K562 (cell line): ENCODE measurements around the gene LIPE. TPM values are rescaled to one million over a fixed set of nuclear protein-coding genes. Genes with fewer than 3 reads are reported as not detected.
A peak's percentile ranks its signal among the peaks of the same experiment; 100 is the strongest.

Source experiments
- FOXA1 ChIP-seq: fragments of 450-650 bp; IDR thresholded peaks from 2 replicates; pipeline ENCODE4 v1.6.1; 2016; ENCODE audit warnings: mild to moderate bottlenecking, borderline replicate concordance
- MEF2A ChIP-seq: IDR thresholded peaks from 2 replicates; pipeline ENCODE4 v1.6.1; 2011; ENCODE audit warnings: low read depth, mild to moderate bottlenecking, low read length, moderate library complexity; ENCODE audit not compliant: control insufficient read depth
- NFYB ChIP-seq: IDR thresholded peaks from 2 replicates; pipeline ENCODE4 v1.6.1; 2011; ENCODE audit warnings: mild to moderate bottlenecking, moderate library complexity; ENCODE audit not compliant: insufficient read length; ENCODE audit errors: extremely low read depth
- PHF21A ChIP-seq: fragments of 450-650 bp; IDR thresholded peaks from 2 replicates; pipeline ENCODE4 v1.6.1; 2017; ENCODE audit warnings: low read depth, borderline replicate concordance
- RBM15 ChIP-seq: fragments of 200-400 bp; formaldehyde crosslinking; IDR thresholded peaks from 2 replicates; pipeline ENCODE4 v1.6.1; 2018; ENCODE audit warnings: mild to moderate bottlenecking, low read length, moderate library complexity; ENCODE audit not compliant: insufficient read depth
- RFX5 ChIP-seq: IDR thresholded peaks from 2 replicates; pipeline ENCODE4 v1.6.1; 2011; ENCODE audit warnings: low read depth, mild to moderate bottlenecking, improper control_type of control experiment, low read length
- SMAD1 ChIP-seq: fragments of 150-350 bp; IDR thresholded peaks from 2 replicates; pipeline ENCODE4 v1.6.1; 2014; ENCODE audit warnings: low read length, low read depth; ENCODE audit not compliant: partially characterized antibody
- SREBF2 ChIP-seq: sonication (generic); formaldehyde crosslinking; IDR thresholded peaks from 2 replicates; pipeline ENCODE4 v1.4.0; 2020; ENCODE audit warnings: mild to moderate bottlenecking, missing genetic modification reagents
- TCF7 ChIP-seq: sonication (generic); IDR thresholded peaks from 2 replicates; pipeline ENCODE4 v1.6.1; 2016; ENCODE audit warnings: antibody characterized with exemption, borderline replicate concordance
- ZNF217 ChIP-seq: sonication (generic); formaldehyde crosslinking; IDR thresholded peaks from 2 replicates; pipeline ENCODE4 v1.8.0; 2022; ENCODE audit warnings: mild to moderate bottlenecking, missing genetic modification reagents
- ZNF224 ChIP-seq: sonication (generic); formaldehyde crosslinking; IDR thresholded peaks from 2 replicates; pipeline ENCODE4 v1.8.0; 2022; ENCODE audit warnings: mild to moderate bottlenecking, missing genetic modification reagents
- ZNF785 ChIP-seq: fragments of 250-450 bp; sonication (Bioruptor Pico); IDR thresholded peaks from 2 replicates; pipeline ENCODE4 v1.4.0; 2020; ENCODE audit warnings: mild to moderate bottlenecking
- ZNF79 ChIP-seq: fragments of 250-450 bp; sonication (Bioruptor Pico); IDR thresholded peaks from 2 replicates; pipeline ENCODE4 v1.4.0; 2020; ENCODE audit warnings: low read depth, mild to moderate bottlenecking, moderate library complexity
- polyA plus RNA-seq, 8 experiments: library from polyadenylated mRNA; depleted of rRNA in 4 of 8; stranded (reverse) in 5 of 8; unstranded in 3 of 8; fragments of >200 nt; fragmentation: Nextera tagmentation in 2 of 8; fragmentation: Illumina TruSeq in 1 of 8; extraction: Ambion mirVana in 2 of 8; extraction: Trizol in 1 of 8; gene quantifications; 2 replicates each; pipeline versions ENCODE4 v1.2.1 to v1.2.3, GENCODE V29; 2011 to 2014; ENCODE audit warnings: inconsistent platforms in 1 of 8, missing spikeins in 1 of 8
- total RNA-seq, 7 experiments: library from RNA; depleted of rRNA in 6 of 7; stranded (reverse); fragments of >200 nt in 6 of 7; fragmentation: Illumina TruSeq in 2 of 7; extraction: Trizol in 2 of 7; gene quantifications; 2 replicates each; pipeline versions ENCODE4 v1.2.1 to v1.2.3, GENCODE V29; 2011 to 2021; ENCODE audit warnings: low replicate concordance in 1 of 7
- TF ChIP-seq, protein P1 (sequence below): fragments of 450-650 bp; IDR thresholded peaks from 2 replicates; pipeline ENCODE4 v1.6.1; 2016; ENCODE audit warnings: low read depth
- TF ChIP-seq, protein P2 (sequence below): fragments of 250-450 bp; sonication (Bioruptor Pico); IDR thresholded peaks from 2 replicates; pipeline ENCODE4 v1.8.0; 2022; ENCODE audit warnings: inconsistent platforms, mild to moderate bottlenecking, moderate library complexity, borderline replicate concordance
- TF ChIP-seq, protein P3 (sequence below), 2 experiments: fragments of 450-650 bp in 1 of 2; sonication (generic) in 1 of 2; formaldehyde crosslinking in 1 of 2; IDR thresholded peaks in 1 of 2; conservative IDR thresholded peaks in 1 of 2; 2 replicates each; pipeline versions ENCODE4 v1.6.1 to v1.8.1; 2016 to 2023; ENCODE audit warnings: mild to moderate bottlenecking in 2 of 2, moderate library complexity in 2 of 2, inconsistent platforms in 1 of 2, missing genetic modification reagents in 1 of 2

Gene LIPE
- total and polyA plus RNA-seq, 9 of the 15 experiments (the other 6 are each of a cell fraction or from before 2014, with no cell fraction given) = 0.22 TPM; not detected in 8

DNA sequence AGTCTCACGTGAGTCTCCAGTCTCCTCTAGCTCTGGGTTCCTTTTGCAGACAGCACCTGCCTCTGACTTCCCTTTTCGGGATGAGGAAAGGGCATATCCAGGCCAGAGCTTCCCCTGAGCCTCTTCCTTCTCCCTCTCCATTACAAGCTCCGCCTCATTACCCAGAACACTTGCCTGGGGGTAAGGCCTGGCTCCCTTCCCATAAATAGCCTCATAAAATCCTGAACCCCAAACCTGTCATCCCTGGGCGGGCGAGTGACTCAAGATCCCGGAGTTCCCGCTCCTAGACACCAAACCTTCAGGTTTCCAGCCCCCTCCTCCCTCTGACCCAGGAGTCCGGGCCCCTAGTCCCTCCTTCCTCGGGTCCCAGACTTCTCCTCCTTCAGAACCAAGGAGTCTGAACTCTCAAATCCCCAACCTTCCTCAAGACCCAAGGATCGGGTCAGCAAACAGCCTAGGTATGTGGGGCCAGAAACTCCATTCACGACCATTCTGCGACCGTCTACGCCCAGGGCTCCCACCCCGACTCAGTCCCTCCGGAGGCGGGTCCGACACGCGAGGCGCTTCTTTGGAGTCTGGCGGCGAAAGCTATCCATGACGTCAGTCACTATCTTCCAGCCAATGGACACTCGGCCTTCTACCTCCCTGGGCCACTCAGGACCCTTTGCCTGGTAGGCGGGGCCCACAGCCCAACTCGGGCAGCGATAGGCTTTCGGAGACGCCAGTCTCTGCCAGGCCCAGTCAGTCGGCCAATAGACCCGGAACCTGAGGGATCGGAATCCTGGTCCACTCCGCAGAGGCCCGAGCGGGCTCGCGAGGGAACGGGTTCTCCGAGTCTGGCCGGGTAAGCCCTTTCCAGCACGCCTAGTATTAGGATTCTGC is 30.6 kb downstream of the LIPE start (continued):
- TF ChIP-seq, protein P1, sequence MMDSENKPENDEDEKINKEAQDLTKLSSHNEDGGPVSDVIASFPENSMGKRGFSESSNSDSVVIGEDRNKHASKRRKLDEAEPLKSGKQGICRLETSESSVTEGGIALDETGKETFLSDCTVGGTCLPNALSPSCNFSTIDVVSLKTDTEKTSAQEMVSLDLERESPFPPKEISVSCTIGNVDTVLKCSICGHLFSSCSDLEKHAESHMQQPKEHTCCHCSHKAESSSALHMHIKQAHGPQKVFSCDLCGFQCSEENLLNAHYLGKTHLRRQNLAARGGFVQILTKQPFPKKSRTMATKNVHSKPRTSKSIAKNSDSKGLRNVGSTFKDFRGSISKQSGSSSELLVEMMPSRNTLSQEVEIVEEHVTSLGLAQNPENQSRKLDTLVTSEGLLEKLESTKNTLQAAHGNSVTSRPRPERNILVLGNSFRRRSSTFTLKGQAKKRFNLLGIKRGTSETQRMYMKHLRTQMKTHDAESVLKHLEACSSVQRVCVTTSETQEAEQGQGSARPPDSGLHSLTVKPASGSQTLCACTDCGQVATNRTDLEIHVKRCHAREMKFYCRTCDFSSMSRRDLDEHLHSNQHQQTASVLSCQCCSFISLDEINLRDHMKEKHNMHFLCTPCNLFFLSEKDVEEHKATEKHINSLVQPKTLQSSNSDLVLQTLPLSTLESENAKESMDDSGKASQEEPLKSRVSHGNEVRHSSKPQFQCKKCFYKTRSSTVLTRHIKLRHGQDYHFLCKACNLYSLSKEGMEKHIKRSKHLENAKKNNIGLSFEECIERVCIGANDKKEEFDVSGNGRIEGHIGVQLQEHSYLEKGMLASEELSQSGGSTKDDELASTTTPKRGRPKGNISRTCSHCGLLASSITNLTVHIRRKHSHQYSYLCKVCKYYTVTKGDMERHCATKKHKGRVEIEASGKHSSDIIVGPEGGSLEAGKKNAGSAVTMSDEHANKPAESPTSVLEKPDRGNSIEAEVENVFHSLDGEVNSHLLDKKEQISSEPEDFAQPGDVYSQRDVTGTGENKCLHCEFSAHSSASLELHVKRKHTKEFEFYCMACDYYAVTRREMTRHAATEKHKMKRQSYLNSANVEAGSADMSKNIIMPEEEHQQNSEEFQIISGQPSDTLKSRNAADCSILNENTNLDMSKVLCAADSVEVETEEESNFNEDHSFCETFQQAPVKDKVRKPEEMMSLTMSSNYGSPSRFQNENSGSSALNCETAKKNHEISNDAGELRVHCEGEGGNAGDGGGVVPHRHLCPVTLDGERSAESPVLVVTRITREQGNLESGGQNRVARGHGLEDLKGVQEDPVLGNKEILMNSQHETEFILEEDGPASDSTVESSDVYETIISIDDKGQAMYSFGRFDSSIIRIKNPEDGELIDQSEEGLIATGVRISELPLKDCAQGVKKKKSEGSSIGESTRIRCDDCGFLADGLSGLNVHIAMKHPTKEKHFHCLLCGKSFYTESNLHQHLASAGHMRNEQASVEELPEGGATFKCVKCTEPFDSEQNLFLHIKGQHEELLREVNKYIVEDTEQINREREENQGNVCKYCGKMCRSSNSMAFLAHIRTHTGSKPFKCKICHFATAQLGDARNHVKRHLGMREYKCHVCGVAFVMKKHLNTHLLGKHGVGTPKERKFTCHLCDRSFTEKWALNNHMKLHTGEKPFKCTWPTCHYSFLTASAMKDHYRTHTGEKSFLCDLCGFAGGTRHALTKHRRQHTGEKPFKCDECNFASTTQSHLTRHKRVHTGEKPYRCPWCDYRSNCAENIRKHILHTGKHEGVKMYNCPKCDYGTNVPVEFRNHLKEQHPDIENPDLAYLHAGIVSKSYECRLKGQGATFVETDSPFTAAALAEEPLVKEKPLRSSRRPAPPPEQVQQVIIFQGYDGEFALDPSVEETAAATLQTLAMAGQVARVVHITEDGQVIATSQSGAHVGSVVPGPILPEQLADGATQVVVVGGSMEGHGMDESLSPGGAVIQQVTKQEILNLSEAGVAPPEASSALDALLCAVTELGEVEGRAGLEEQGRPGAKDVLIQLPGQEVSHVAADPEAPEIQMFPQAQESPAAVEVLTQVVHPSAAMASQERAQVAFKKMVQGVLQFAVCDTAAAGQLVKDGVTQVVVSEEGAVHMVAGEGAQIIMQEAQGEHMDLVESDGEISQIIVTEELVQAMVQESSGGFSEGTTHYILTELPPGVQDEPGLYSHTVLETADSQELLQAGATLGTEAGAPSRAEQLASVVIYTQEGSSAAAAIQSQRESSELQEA = no peak
- TF ChIP-seq SMAD1 (peak; percentile 73), SREBF2 (CRISPR knock-in tag) (no peak), FOXA1 (no peak), PHF21A (no peak; the same call in 1 of the 2 replicates), ZNF217 (CRISPR knock-in tag) (no peak), ZNF224 (no peak), ZNF785 (CRISPR knock-in tag) (no peak), ZNF79 (CRISPR knock-in tag) (no peak), RFX5 (no peak), TCF7 (no peak), NFYB (peak; percentile 94), RBM15 (no peak), MEF2A (no peak)
- TF ChIP-seq, protein P2, sequence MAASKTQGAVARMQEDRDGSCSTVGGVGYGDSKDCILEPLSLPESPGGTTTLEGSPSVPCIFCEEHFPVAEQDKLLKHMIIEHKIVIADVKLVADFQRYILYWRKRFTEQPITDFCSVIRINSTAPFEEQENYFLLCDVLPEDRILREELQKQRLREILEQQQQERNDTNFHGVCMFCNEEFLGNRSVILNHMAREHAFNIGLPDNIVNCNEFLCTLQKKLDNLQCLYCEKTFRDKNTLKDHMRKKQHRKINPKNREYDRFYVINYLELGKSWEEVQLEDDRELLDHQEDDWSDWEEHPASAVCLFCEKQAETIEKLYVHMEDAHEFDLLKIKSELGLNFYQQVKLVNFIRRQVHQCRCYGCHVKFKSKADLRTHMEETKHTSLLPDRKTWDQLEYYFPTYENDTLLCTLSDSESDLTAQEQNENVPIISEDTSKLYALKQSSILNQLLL (CRISPR knock-in tag) = no peak
- TF ChIP-seq, protein P3, sequence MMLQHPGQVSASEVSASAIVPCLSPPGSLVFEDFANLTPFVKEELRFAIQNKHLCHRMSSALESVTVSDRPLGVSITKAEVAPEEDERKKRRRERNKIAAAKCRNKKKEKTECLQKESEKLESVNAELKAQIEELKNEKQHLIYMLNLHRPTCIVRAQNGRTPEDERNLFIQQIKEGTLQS (IDR thresholded peaks at IDR 0.05) = peak; percentile 95
- TF ChIP-seq, protein P3 (CRISPR knock-in tag; conservative IDR thresholded peaks at IDR 0.05) = 0 out of 2 replicates have a peak, but pooled peaks have one; percentile 81
